H9 (cell line): ENCODE results near the gene NET1. TPM values are rescaled to one million over a fixed set of nuclear protein-coding genes. Genes with fewer than 3 reads are reported as not detected.
"Not testable (repeated sequence)": the region's sequence is repeated elsewhere in the genome, so short reads cannot be mapped to it uniquely, and the experiment has no call there.

Experiments used
- DNase-seq: peaks from one replicate; pipeline ENCODE4 v3.0.0-alpha.2; 2017
- H2AFZ ChIP-seq: one replicate; pipeline ENCODE4 v1.6.1; 2013; ENCODE audit warnings: mild to moderate bottlenecking, low read length, control low read depth, moderate library complexity
- H2AK5ac ChIP-seq: 2 replicates; pipeline ENCODE4 v1.6.1; 2013; ENCODE audit warnings: low read length, control low read depth, mixed read lengths; ENCODE audit not compliant: insufficient read length
- H2BK120ac ChIP-seq: one replicate; pipeline ENCODE4 v1.6.1; 2013; ENCODE audit warnings: low read depth, mild to moderate bottlenecking, low read length, control low read depth, inconsistent platforms; ENCODE audit not compliant: poor library complexity, severe bottlenecking
- H2BK12ac ChIP-seq: 2 replicates; pipeline ENCODE4 v1.6.1; 2013; ENCODE audit warnings: low read length, control low read depth, mixed read lengths, low read depth; ENCODE audit not compliant: insufficient read length
- H2BK15ac ChIP-seq: 2 replicates; pipeline ENCODE4 v1.6.1; 2013; ENCODE audit warnings: low read depth, low read length, control low read depth
- H2BK20ac ChIP-seq: one replicate; pipeline ENCODE4 v1.6.1; 2013; ENCODE audit warnings: low read depth, mild to moderate bottlenecking, low read length, control low read depth, inconsistent platforms; ENCODE audit not compliant: poor library complexity, severe bottlenecking
- H2BK5ac ChIP-seq: 2 replicates; pipeline ENCODE4 v1.6.1; 2013; ENCODE audit warnings: low read length, control low read depth, mixed read lengths; ENCODE audit not compliant: insufficient read length
- H3K14ac ChIP-seq: 2 replicates; pipeline ENCODE4 v1.6.1; 2013; ENCODE audit warnings: low read length, control low read depth; ENCODE audit not compliant: insufficient read depth
- H3K18ac ChIP-seq: 2 replicates; pipeline ENCODE4 v1.6.1; 2013; ENCODE audit warnings: low read depth, mild to moderate bottlenecking, mixed read lengths, low read length, control low read depth; ENCODE audit not compliant: insufficient read length
- H3K23ac ChIP-seq: 2 replicates; pipeline ENCODE4 v1.6.1; 2013; ENCODE audit warnings: low read length, control low read depth, mixed read lengths, low read depth; ENCODE audit not compliant: insufficient read length
- H3K23me2 ChIP-seq: 2 replicates; pipeline ENCODE4 v1.6.1; 2013; ENCODE audit warnings: low read depth, mild to moderate bottlenecking, mixed read lengths, low read length, control low read depth; ENCODE audit not compliant: insufficient read length, poor library complexity, severe bottlenecking
- H3K27ac ChIP-seq: 2 replicates; pipeline ENCODE4 v1.5.1; 2013; ENCODE audit warnings: low read length, control low read depth, mixed read lengths, low read depth; ENCODE audit not compliant: insufficient read length
- H3K27me3 ChIP-seq: 2 replicates; pipeline ENCODE4 v1.6.1; 2013; ENCODE audit warnings: low read length, control low read depth, inconsistent platforms; ENCODE audit not compliant: insufficient read depth
- H3K4ac ChIP-seq: 2 replicates; pipeline ENCODE4 v1.6.1; 2013; ENCODE audit warnings: low read depth, mild to moderate bottlenecking, control low read depth, inconsistent platforms, low read length, moderate library complexity
- H3K4me1 ChIP-seq: 2 replicates; pipeline ENCODE4 v1.6.1; 2013; ENCODE audit warnings: low read length, control low read depth, inconsistent platforms; ENCODE audit not compliant: insufficient read depth
- H3K4me2 ChIP-seq: 2 replicates; pipeline ENCODE4 v1.6.1; 2013; ENCODE audit warnings: low read length, control low read depth, mixed read lengths; ENCODE audit not compliant: insufficient read length, insufficient read depth
- H3K56ac ChIP-seq: 2 replicates; pipeline ENCODE4 v1.6.1; 2013; ENCODE audit warnings: low read depth, mild to moderate bottlenecking, mixed read lengths, low read length, control low read depth; ENCODE audit not compliant: insufficient read length
- H3K79me1 ChIP-seq: 2 replicates; pipeline ENCODE4 v1.6.1; 2013; ENCODE audit warnings: low read depth, mild to moderate bottlenecking, moderate library complexity, low read length, control low read depth, inconsistent platforms; ENCODE audit not compliant: insufficient read depth, poor library complexity, severe bottlenecking
- H3K79me2 ChIP-seq: 2 replicates; pipeline ENCODE4 v1.6.1; 2013; ENCODE audit warnings: low read length, control low read depth, inconsistent platforms; ENCODE audit not compliant: insufficient read depth
- H3K9ac ChIP-seq: 2 replicates; pipeline ENCODE4 v1.6.1; 2013; ENCODE audit warnings: low read length, control low read depth, mixed read lengths; ENCODE audit not compliant: insufficient read length; ENCODE audit errors: extremely low read depth
- H3K9me3 ChIP-seq: one replicate; pipeline ENCODE4 v1.6.1; 2013; ENCODE audit warnings: low read depth, low read length, inconsistent platforms; ENCODE audit not compliant: control insufficient read depth
- H3T11ph ChIP-seq: one replicate; pipeline ENCODE4 v1.6.1; 2013; ENCODE audit warnings: mild to moderate bottlenecking, low read length, control low read depth, inconsistent platforms
- H4K20me1 ChIP-seq: one replicate; pipeline ENCODE4 v1.6.1; 2013; ENCODE audit not compliant: control insufficient read depth, insufficient read length, insufficient read depth
- H4K5ac ChIP-seq: 2 replicates; pipeline ENCODE4 v1.6.1; 2013; ENCODE audit warnings: low read depth, mild to moderate bottlenecking, mixed read lengths, low read length, control low read depth; ENCODE audit not compliant: insufficient read length
- H4K8ac ChIP-seq: replicated peaks from 2 replicates; pipeline ENCODE4 v1.6.1; 2013; ENCODE audit warnings: low read length, control low read depth, mixed read lengths, low read depth; ENCODE audit not compliant: insufficient read length
- H4K91ac ChIP-seq: 2 replicates; pipeline ENCODE4 v1.6.1; 2013; ENCODE audit warnings: low read depth, mild to moderate bottlenecking, moderate library complexity, mixed read lengths, low read length, control low read depth; ENCODE audit not compliant: insufficient read length
- H3K27ac Mint-ChIP-seq, 3 experiments: 2 replicates in 2 of 3; 3 replicates in 1 of 3; pipeline ENCODE4 v1.8.0; 2020 to 2021; ENCODE audit warnings: mixed read lengths in 3 of 3, mild to moderate bottlenecking in 1 of 3, moderate library complexity in 1 of 3
- H3K27me3 Mint-ChIP-seq: 2 replicates; pipeline ENCODE4 v1.8.0; 2021; ENCODE audit warnings: low read depth, mild to moderate bottlenecking, moderate library complexity, mixed read lengths
- H3K36me3 Mint-ChIP-seq, 3 experiments: 2 replicates in 2 of 3; 3 replicates in 1 of 3; pipeline ENCODE4 v1.8.0; 2020 to 2021; ENCODE audit warnings: low read depth in 3 of 3, mixed read lengths in 3 of 3; ENCODE audit not compliant: insufficient read depth in 1 of 3
- H3K4me1 Mint-ChIP-seq, 2 experiments: 2 replicates each; pipeline ENCODE4 v1.8.0; 2020; ENCODE audit warnings: mixed read lengths in 2 of 2
- H3K4me3 Mint-ChIP-seq, 2 experiments: 2 replicates in 1 of 2; 3 replicates in 1 of 2; pipeline ENCODE4 v1.8.0; 2020 to 2021; ENCODE audit warnings: mild to moderate bottlenecking in 2 of 2, mixed read lengths in 2 of 2, moderate library complexity in 1 of 2
- H3K9me3 Mint-ChIP-seq, 2 experiments: 2 replicates in 1 of 2; 3 replicates in 1 of 2; pipeline ENCODE4 v1.8.0; 2020; ENCODE audit warnings: mild to moderate bottlenecking in 2 of 2, mixed read lengths in 2 of 2, moderate library complexity in 1 of 2
- WGBS: extraction: QIAGEN DNeasy Blood & Tissue Kit; methylation state at CpG from one replicate; pipeline ENCODE4 v1.1.7; 2013; ENCODE audit warnings: missing lambda C conversion rate, low lambda C conversion rate, mixed read lengths; ENCODE audit not compliant: insufficient read length; ENCODE audit errors: extremely low coverage; 5-methylcytosine and 5-hydroxymethylcytosine counted together
- total RNA-seq: library from RNA; stranded (reverse); gene quantifications from 2 replicates; pipeline ENCODE4 v1.2.1, GENCODE V29; 2021

NET1 gene
- total RNA-seq, 1 experiment from 2014 or later: 50.6 TPM

DNA sequence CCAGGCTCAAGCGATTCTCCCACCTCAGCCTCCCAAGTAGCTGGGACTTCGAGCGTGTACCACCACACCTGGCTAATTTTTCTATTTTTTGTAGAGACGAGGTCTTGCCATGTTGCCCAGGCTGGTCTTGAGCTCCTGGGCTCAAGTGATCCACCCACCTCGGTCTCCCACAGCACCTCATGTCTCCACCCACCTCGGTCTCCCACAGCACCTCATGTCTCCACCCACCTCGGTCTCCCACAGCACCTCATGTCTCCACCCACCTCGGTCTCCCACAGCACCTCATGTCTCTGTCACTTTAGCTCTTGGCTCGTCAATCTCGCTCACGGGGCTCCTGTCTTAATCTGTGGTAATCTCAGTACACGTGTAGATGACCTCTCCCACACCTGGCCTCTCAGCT is 32.0 kb upstream of the NET1 start:
- not testable (repeated sequence) for DNase-seq, H3K14ac ChIP-seq, H2AK5ac ChIP-seq, H4K5ac ChIP-seq, H3K27ac Mint-ChIP-seq, H3K36me3 Mint-ChIP-seq, H2AFZ ChIP-seq, H2BK120ac ChIP-seq, H3T11ph ChIP-seq, H3K27me3 Mint-ChIP-seq, H2BK12ac ChIP-seq, H3K23ac ChIP-seq, H3K4me2 ChIP-seq, H3K4me3 Mint-ChIP-seq, H2BK20ac ChIP-seq, H3K18ac ChIP-seq, H3K9me3 ChIP-seq, H3K9ac ChIP-seq, H4K91ac ChIP-seq, H3K4me1 ChIP-seq, H4K20me1 ChIP-seq, H3K23me2 ChIP-seq, H4K8ac ChIP-seq, H3K56ac ChIP-seq, H3K79me1 ChIP-seq, H3K4ac ChIP-seq, H2BK5ac ChIP-seq, H2BK15ac ChIP-seq, H3K27ac ChIP-seq, H3K4me1 Mint-ChIP-seq, H3K79me2 ChIP-seq, H3K27me3 ChIP-seq
- no CpG with 5 or more reads among the region's 12 CpGs for WGBS
- peaks cover 13 to 16% of the 10 kb centered on the region in 2 experiments for H3K9me3 Mint-ChIP-seq
